SK-N-SH treated with all-trans-retinoic acid at 6 μM for 48 hours (cell line): ENCODE measurements around the gene UBE2Q2.

ENCODE experiments used
- ARNTL ChIP-seq: fragments of 450-650 bp; formaldehyde crosslinking; IDR thresholded peaks from 2 replicates; pipeline ENCODE4 v1.5.0; 2020; ENCODE audit warnings: low read depth, mild to moderate bottlenecking, moderate library complexity, borderline replicate concordance
- ESRRG ChIP-seq: fragments of 250-450 bp; sonication (Bioruptor Pico); IDR thresholded peaks from 2 replicates; pipeline ENCODE4 v1.6.1; 2021; ENCODE audit warnings: mild to moderate bottlenecking
- OSR1 ChIP-seq: fragments of 250-450 bp; sonication (Bioruptor Pico); IDR thresholded peaks from 2 replicates; pipeline ENCODE4 v1.8.0; 2022; ENCODE audit warnings: moderate library complexity, mild to moderate bottlenecking, inconsistent platforms
- PATZ1 ChIP-seq: fragments of 250-450 bp; sonication (Bioruptor Pico); IDR thresholded peaks from 2 replicates; pipeline ENCODE4 v1.8.0; 2020; ENCODE audit warnings: mild to moderate bottlenecking, moderate library complexity, borderline replicate concordance
- PPARA ChIP-seq: fragments of 250-450 bp; sonication (Bioruptor Pico); IDR thresholded peaks from 2 replicates; pipeline ENCODE4 v1.5.0; 2020; ENCODE audit warnings: mild to moderate bottlenecking, borderline replicate concordance
- RARB ChIP-seq: fragments of 250-450 bp; sonication (Bioruptor Pico); IDR thresholded peaks from 2 replicates; pipeline ENCODE4 v1.8.0; 2021; ENCODE audit warnings: mild to moderate bottlenecking, moderate library complexity
- ZFP30 ChIP-seq: fragments of 450-650 bp; formaldehyde crosslinking; IDR thresholded peaks from 2 replicates; pipeline ENCODE4 v1.5.0; 2022; ENCODE audit warnings: mild to moderate bottlenecking, moderate library complexity
- TF ChIP-seq, protein P1 (sequence below): fragments of 250-450 bp; sonication (Bioruptor Pico); IDR thresholded peaks from 2 replicates; pipeline ENCODE4 v1.8.0; 2021; ENCODE audit warnings: low read depth, mild to moderate bottlenecking, moderate library complexity, borderline replicate concordance
- TF ChIP-seq, protein P2 (sequence below): fragments of 250-450 bp; sonication (Bioruptor Pico); IDR thresholded peaks from 2 replicates; pipeline ENCODE4 v1.5.1; 2021; ENCODE audit warnings: mild to moderate bottlenecking, moderate library complexity
- TF ChIP-seq, protein P3 (sequence below): fragments of 250-450 bp; sonication (Bioruptor Pico); IDR thresholded peaks from 2 replicates; pipeline ENCODE4 v1.5.1; 2020; ENCODE audit warnings: low read depth, mild to moderate bottlenecking, moderate library complexity

GRCh38 chr15:75943713-75944215 is 100.5 kb downstream of the UBE2Q2 start:
- TF ChIP-seq PPARA (CRISPR knock-in tag) (no peak), ZFP30 (CRISPR knock-in tag) (no peak), ARNTL (CRISPR knock-in tag) (no peak), ESRRG (no peak), PATZ1 (CRISPR knock-in tag) (no peak), OSR1 (CRISPR knock-in tag) (no peak), RARB (CRISPR knock-in tag) (no peak)
- TF ChIP-seq, protein P1, sequence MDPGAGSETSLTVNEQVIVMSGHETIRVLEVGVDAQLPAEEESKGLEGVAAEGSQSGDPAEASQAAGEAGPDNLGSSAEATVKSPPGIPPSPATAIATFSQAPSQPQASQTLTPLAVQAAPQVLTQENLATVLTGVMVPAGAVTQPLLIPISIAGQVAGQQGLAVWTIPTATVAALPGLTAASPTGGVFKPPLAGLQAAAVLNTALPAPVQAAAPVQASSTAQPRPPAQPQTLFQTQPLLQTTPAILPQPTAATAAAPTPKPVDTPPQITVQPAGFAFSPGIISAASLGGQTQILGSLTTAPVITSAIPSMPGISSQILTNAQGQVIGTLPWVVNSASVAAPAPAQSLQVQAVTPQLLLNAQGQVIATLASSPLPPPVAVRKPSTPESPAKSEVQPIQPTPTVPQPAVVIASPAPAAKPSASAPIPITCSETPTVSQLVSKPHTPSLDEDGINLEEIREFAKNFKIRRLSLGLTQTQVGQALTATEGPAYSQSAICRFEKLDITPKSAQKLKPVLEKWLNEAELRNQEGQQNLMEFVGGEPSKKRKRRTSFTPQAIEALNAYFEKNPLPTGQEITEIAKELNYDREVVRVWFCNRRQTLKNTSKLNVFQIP = no peak
- TF ChIP-seq, protein P2, sequence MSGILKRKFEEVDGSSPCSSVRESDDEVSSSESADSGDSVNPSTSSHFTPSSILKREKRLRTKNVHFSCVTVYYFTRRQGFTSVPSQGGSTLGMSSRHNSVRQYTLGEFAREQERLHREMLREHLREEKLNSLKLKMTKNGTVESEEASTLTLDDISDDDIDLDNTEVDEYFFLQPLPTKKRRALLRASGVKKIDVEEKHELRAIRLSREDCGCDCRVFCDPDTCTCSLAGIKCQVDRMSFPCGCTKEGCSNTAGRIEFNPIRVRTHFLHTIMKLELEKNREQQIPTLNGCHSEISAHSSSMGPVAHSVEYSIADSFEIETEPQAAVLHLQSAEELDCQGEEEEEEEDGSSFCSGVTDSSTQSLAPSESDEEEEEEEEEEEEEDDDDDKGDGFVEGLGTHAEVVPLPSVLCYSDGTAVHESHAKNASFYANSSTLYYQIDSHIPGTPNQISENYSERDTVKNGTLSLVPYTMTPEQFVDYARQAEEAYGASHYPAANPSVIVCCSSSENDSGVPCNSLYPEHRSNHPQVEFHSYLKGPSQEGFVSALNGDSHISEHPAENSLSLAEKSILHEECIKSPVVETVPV (CRISPR knock-in tag) = no peak
- TF ChIP-seq, protein P3, sequence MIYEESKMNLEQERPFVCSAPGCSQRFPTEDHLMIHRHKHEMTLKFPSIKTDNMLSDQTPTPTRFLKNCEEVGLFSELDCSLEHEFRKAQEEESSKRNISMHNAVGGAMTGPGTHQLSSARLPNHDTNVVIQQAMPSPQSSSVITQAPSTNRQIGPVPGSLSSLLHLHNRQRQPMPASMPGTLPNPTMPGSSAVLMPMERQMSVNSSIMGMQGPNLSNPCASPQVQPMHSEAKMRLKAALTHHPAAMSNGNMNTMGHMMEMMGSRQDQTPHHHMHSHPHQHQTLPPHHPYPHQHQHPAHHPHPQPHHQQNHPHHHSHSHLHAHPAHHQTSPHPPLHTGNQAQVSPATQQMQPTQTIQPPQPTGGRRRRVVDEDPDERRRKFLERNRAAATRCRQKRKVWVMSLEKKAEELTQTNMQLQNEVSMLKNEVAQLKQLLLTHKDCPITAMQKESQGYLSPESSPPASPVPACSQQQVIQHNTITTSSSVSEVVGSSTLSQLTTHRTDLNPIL (CRISPR knock-in tag) = no peak
